T-helper 9 cell (primary cell): ENCODE data around the gene CIRBP.

ENCODE experiments used
- DNase-seq: peaks from one replicate; pipeline ENCODE4 v3.0.0-alpha.2; 2020

CIRBP gene

GRCh38 chr19:1256646-1257474 lies 12.3 kb upstream of the CIRBP start:
- no peak for DNase-seq

- DNase-seq: no peak
Observed at GRCh38 chr19:1257475-1258162, 11.5 kb upstream of the CIRBP start.

- DNase-seq: no peak
Observed at GRCh38 chr19:1258163-1258492, 11.0 kb upstream of the CIRBP start.

GRCh38 chr19:1258707-1259205 lies 10.4 kb upstream of the CIRBP start:
- no peak for DNase-seq

GRCh38 chr19:1259206-1259875 lies 9.8 kb upstream of the CIRBP start:
- DNase-seq: peak; percentile 54

- DNase-seq: peak; percentile 50
Observed at GRCh38 chr19:1259876-1260748, 9.0 kb upstream of the CIRBP start.

GRCh38 chr19:1260749-1261537 lies 8.2 kb upstream of the CIRBP start:
- DNase-seq: peak; percentile 94

GRCh38 chr19:1261538-1261797 lies 7.7 kb upstream of the CIRBP start:
- no peak for DNase-seq

GRCh38 chr19:1261798-1262622 lies 7.1 kb upstream of the CIRBP start:
- DNase-seq: peak; percentile 52

GRCh38 chr19:1262623-1263123 lies 6.5 kb upstream of the CIRBP start:
- no peak for DNase-seq

- DNase-seq: no peak
Observed at GRCh38 chr19:1263188-1263587, 5.9 kb upstream of the CIRBP start.

- DNase-seq: no peak
Observed at GRCh38 chr19:1264801-1265614, 4.1 kb upstream of the CIRBP start.

- DNase-seq: no peak
Observed at GRCh38 chr19:1265615-1266128, 3.5 kb upstream of the CIRBP start.

GRCh38 chr19:1266129-1266915 lies 2.8 kb upstream of the CIRBP start:
- peak; percentile 79 for DNase-seq

GRCh38 chr19:1266916-1267476 lies 2.1 kb upstream of the CIRBP start:
- peak; percentile 72 for DNase-seq

GRCh38 chr19:1267477-1268225 lies 1.5 kb upstream of the CIRBP start:
- DNase-seq: no peak

GRCh38 chr19:1268226-1269064 lies 687 bp upstream of the CIRBP start:
- DNase-seq: no peak
